SKM-1 (cell line): Measurements from ENCODE around the gene VAMP2.
A peak's percentile ranks its signal among the peaks of the same experiment; 100 is the strongest.

Experiments used
- DNase-seq: peaks from one replicate; lab custom pipeline; 2025; ENCODE audit not compliant: unreplicated experiment; lab: John Stamatoyannopoulos, UW

The VAMP2 gene

GRCh38 chr17:8124350-8125153 is 38.2 kb downstream of the VAMP2 start:
- DNase-seq = no peak

DNA sequence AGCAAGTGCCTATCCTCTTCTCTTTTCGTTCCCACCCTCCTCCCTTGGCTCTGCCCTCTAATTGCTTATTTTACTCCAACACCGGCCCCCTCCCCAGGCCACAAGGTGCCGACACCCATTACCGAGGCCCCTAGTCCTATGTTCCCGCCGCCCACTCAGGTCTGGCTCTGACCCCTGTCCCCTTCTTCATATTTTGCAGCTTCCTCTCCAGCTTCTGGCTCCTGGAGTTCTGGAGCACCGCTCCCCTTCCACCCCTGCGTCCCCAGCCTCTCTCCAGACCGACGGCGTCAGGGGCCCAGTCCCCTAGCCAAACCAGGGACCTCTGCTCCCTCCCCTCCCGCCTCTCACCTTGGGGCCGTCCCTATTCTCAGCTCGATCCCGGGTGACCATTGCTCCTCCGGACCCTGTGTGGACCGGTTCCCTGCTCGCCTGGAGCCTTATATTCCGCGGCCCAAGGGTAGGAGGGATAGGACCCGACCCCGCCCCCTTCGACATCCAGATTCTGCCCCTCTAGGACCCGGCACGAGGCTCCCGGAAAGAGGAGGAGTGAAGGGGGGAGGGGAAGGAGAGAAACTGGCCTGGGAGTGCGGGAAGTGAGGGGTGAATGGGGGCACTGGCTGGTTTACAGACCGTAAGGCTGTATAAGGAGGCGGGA is 38.9 kb downstream of the VAMP2 start, which contains the start of gene HES7:
Gene HES7, minus strand, starts transcription at position 412 of the 655 bp plus-strand sequence. Its CDS starts 22 bp downstream, at position 390.
- DNase-seq = no peak

DNA sequence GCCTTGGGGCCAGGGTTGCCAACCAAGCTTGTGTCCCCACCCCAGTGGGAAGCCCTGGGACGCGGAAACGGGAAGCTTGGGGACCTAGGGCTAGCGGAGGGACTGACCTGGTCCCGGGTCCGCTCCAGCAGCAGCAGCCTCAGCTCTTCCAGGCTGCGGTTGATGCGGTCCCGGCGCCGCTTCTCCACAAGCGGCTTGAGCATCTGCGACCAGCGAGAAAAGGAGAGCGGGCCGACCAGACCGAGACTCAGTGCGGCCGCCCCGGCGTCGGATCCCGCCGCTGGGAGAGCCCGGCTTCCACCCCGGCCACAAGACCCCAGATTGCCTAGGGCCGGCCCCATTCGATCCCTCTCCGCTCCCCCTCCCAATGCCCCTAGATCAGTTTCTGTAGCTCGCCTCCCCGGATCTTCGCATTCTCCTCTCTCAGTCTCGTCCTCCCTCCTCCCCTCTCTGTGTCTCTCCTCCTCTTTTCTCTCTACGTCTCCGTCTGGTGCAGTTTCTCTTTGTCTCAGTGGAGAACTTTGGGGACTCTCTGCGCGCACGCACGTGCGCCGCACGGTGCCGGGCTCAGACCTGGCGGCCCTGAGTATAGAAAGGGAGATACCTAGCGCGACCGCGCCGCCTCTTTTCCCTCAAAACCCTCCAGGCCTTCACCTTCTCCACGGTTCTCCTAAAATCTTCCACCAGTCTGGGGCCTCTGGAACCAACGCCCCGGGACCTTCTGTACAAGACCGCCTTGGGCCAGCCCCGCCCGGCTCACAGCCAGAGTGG is 39.6 kb downstream of the VAMP2 start:
- no peak for DNase-seq

DNA sequence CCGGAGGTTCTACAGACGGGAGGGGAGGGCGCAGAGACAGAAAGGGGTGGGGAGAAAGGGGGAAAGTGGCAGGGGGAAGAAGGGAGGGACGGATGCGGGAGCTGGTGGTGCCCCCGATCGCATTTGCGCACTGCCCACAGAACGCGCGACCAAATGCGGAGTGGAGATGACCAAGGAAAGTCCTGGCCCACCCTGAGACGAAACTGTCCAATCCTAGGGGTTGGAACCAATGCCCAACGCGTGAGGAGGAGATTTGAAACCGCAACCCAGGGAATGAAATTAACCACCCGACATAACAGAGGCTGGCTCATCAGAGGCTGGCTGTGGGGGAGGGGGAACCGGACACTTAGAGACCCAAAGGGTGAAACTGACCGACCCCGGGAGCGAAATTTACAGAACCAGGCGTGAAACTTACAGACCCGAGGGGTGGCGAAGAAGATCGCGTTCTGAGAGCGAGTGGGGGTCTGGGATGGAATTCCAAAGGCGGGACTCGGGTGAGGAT is 40.3 kb downstream of the VAMP2 start:
- DNase-seq = no peak

DNA sequence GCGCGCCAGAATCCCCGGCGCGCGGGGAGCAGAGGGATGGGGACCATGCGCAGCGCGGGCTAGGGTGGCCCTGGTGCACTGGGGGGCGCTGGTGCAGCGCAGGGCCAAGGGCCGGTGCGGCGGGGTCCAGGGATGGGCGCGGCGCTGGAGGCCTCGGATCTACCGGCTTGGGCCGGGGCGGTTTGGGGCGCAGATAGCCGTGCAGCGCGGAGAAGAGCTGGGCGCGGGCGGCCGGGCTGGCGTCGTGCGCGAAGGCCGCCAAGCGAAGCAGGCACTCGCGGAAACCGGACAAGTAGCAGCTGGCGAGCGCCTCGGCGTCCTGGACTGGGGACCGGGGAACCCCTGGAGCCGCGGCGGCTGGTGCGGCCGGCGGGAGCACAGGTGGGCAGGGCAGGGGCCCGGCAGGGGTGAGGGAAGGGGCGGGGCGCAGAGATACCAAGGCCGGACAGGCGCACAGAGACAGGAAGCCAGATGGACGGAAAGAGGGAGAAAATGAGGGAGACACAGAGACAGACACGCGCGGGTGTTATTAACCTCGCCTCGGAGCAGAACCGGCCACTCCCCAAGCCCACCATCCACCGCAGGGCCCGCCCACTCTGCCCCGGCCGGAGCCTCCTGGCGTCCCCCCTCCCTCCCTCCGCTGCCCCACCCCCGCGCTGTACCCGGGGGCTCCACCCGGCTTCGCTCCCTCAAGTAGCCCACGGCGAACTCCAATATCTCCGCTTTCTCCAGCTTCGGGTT is 40.9 kb downstream of the VAMP2 start:
- DNase-seq = no peak

GRCh38 chr17:8121407-8121680 is 41.4 kb downstream of the VAMP2 start:
- no peak for DNase-seq

GRCh38 chr17:8120520-8121406 is 42.0 kb downstream of the VAMP2 start:
- no peak for DNase-seq

GRCh38 chr17:8119581-8120519 is 42.9 kb downstream of the VAMP2 start:
- no peak for DNase-seq

- peak; percentile 29 for DNase-seq
Observed at GRCh38 chr17:8118769-8119580, 43.8 kb downstream of the VAMP2 start.

DNA sequence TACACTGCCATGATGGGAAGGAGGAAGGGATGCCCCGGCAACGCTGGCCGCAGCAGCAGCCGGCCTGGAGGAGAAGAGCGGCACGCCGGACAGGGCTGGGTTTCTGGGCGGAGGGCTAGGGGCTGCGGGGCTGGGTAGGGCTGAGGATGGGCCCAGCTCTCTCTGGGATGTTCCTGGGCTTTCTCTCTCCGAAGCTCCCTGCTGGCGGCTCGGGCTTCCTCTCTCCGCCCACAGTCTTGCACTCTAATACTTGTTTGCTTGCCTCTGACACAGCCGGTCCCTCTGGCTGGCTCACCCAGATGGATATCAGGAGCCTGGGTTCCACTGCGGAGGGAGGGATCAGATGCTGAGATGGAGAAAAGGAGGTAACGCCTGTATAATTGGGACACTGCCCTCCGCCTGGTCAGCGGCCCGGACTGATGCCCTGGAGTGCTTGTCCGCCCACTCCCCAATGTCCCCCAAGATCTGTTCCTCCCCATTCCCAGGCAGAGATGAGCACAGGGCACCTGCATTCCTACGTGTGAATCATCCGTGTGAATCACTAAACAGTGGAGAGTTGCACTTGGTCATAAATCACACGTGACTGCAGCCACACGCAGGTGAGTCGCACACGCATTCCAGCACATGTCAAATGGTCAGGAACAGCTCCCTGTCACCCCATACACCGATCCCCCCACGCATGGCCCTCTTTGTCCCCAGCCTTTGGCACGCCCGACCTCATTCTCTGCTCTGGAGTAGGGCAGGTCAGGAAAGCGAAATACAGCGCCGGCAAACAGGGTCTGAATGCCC is 44.6 kb downstream of the VAMP2 start, which contains the start of gene ALOXE3:
Gene ALOXE3, minus strand, starts transcription at position 535 of the 789 bp plus-strand sequence. Its CDS starts 524 bp downstream, at position 11.
- DNase-seq = no peak

DNA sequence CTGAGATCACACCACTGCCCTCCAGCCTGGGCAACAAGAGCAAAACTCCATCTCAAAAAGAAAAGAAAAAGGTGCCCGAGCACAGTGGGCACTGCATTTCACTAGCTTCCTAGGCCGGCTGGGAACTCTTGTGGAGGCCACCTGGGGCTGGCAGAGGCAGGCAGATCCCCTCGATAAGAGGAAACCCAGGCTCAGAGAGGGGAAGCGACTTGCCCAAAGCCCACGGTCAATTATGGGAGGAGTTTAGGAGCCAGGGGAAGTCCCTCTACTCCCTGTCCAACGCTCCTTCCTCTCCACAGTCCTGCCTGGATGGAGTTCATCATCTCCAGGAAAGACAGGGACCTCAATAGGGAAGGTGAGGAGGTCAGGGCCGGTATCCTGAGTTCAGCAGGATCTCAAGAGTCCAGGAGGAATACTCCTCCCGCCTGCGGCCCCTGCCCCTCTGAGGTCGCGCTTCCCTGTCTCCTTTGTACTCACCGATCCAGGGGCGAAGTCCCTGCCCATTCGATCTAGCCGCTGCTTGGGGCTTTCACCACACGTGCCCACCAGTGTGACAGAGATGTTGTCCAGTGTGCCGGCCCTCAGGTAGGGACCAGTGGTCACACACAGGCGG is 45.3 kb downstream of the VAMP2 start:
- no peak for DNase-seq

DNA sequence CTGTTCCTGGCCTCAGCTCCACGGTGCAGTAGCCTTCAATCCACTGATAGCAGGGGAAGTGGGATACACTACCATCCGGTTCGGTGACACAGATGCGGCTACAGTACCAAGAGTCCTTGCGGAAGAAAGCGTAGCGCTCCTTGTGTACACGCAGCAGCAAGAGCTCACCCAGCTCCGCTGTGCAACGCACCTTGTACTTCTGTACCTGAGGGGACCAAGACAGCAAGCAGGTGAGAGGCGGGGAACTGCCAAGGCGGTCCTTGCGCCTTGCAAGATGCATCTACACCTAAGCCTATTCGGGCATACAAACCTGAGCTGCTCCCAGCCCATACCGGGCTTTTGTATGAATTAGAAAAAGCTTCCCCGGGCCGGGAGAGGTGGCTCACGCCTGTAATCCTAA is 46.0 kb downstream of the VAMP2 start:
- DNase-seq = no peak

- DNase-seq = no peak
Observed at GRCh38 chr17:8110907-8111306, 51.8 kb downstream of the VAMP2 start.

- no peak for DNase-seq
Observed at GRCh38 chr17:8110456-8110804, 52.3 kb downstream of the VAMP2 start.

DNA sequence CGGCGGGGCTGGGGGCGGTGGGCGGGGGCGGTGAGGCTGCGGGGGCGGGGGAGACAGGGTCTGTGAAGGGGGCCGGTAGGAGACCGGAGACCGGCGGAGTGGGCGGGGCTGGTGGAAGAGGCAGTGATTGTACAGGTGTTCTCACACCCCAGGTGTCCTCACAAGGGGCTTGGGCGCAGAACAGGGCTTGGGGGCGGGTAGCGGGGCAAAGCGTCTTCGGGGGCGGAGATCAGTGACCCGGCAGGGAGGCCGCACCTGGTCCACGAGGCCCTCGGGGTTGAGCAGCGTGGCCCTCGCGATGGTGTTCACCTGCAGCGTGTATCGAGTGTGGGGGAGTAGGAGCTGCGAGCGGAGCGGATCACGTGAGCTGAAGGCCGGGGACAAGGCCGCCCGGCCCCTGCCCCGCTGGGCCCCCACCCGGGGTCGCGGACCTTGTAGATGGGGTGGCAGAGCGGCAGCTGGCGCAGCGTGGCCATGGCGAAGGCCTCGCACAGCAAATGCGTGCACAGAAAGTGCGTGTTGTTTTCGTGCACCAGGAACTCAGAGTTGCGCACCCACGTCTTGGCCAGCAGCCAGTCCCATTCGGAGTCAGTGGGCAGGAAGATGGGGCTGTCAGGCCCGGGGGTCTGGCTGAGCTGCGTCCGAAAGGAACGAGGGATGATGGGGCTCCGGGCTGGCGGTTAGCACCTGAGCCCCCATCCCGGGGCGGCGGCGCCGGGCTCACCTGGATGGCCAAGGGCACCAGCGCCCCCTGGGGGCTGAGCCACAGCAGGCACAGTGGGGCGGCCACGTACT is 52.9 kb downstream of the VAMP2 start:
- DNase-seq = no peak
